Activated CD4-positive, alpha-beta T cell treated with anti-CD3 and anti-CD28 coated beads, Interleukin-2, amount 10 ng/mL, durations not matched to agents 24 days and 14 days (primary cell): ENCODE data around the gene SOCS1. TPM values are rescaled to one million over a fixed set of nuclear protein-coding genes. Genes with fewer than 3 reads are reported as not detected.
"Not testable (repeated sequence)": the region's sequence is repeated elsewhere in the genome, so short reads cannot be mapped to it uniquely, and the experiment has no call there.

Experiments used
- DNase-seq: peaks from one replicate; pipeline ENCODE4 v3.0.0; 2022
- H3K27ac Mint-ChIP-seq: one replicate; pipeline ENCODE4 v1.8.0; 2022; ENCODE audit warnings: mild to moderate bottlenecking, mixed read lengths
- H3K27me3 Mint-ChIP-seq: one replicate; pipeline ENCODE4 v1.8.0; 2022; ENCODE audit warnings: mixed read lengths
- H3K36me3 Mint-ChIP-seq: one replicate; pipeline ENCODE4 v1.8.0; 2022; ENCODE audit warnings: low read depth, mild to moderate bottlenecking, mixed read lengths
- H3K4me1 Mint-ChIP-seq: one replicate; pipeline ENCODE4 v1.8.0; 2021; ENCODE audit warnings: mixed read lengths
- H3K4me3 Mint-ChIP-seq: one replicate; pipeline ENCODE4 v1.8.0; 2022; ENCODE audit warnings: mild to moderate bottlenecking, moderate library complexity, mixed read lengths
- H3K9me3 Mint-ChIP-seq: one replicate; pipeline ENCODE4 v1.8.0; 2021; ENCODE audit warnings: mixed read lengths
- intact Hi-C: fragments of 100-400 bp; cut with micrococcal nuclease; formaldehyde crosslinking; loops from one replicate; pipeline ENCODE4 v1.15.1; 2023
- total RNA-seq: library from RNA; stranded (reverse); gene quantifications from 2 replicates; pipeline ENCODE4 v1.2.3, GENCODE V29; 2022

SOCS1 gene, protein sequence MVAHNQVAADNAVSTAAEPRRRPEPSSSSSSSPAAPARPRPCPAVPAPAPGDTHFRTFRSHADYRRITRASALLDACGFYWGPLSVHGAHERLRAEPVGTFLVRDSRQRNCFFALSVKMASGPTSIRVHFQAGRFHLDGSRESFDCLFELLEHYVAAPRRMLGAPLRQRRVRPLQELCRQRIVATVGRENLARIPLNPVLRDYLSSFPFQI
- 152 and 153 TPM in 2 replicates for total RNA-seq

DNA sequence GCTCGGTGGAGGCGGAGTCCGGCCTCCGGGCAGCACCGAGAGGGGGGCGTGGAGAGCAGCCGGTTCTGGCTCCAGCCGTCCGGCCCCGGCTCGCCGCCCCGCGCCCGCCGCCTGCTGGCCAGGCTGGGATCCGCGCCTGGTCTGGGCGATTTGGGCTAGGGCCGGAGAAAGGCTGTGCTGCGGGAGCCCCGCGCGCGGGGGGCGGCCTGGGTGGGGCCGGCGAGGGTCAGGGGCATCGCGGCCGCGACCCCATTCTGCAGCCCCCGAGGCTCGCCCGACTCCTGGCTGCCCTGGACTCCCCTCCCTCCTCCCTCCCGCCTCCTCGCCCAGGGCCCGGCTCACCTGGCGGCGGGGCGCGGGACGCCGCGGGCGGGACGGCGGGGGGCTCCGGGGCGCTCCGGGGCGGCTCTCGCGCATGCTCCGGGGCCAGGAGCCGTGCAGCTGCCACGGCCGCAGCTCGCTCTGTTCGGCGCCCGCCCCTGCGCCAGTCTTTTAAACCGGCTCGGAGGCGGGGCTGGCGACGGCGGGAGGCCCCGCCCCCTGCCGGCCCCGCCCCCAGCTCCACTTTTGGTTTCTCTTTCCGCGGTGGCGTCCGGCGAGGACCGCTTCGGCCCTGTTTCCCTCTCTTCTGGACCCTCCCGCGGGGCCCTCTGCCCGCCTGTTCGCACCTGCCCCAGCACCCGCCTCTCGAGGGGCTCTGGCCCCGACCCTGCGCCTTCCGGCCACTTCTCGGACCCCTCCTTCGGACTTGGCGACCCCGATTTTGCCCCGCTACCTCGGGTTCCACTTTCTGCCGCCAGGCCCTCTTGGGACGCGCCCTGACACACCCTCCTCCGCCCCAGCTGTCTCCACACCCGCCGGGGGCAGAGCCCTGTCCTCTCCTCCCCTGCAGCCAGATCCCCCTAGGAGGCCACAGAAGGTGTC is at the start of gene SOCS1:
Gene SOCS1 (minus strand): TSS at position 468 of the 924 bp plus-strand sequence. CDS start 726 bp downstream, outside the sequence.
- Mint-ChIP-seq H3K9me3 (no peaks in the 10 kb centered on the region), H3K27ac (peak within 1 kb of the TSS; percentile 97), H3K36me3 (peaks cover 41% of the 10 kb centered on the region), H3K27me3 (no peaks in the 10 kb centered on the region), H3K4me1 (peaks cover 50% of the 10 kb centered on the region), H3K4me3 (peak within 1 kb of the TSS; percentile 99)
- peak; percentile 97 for DNase-seq
- intact Hi-C loops = loop anchor here (1.0 to 10.0 kb wide), 6 partner anchors 99 to 329 kb away; partner anchors contain the start of gene LITAF

DNA sequence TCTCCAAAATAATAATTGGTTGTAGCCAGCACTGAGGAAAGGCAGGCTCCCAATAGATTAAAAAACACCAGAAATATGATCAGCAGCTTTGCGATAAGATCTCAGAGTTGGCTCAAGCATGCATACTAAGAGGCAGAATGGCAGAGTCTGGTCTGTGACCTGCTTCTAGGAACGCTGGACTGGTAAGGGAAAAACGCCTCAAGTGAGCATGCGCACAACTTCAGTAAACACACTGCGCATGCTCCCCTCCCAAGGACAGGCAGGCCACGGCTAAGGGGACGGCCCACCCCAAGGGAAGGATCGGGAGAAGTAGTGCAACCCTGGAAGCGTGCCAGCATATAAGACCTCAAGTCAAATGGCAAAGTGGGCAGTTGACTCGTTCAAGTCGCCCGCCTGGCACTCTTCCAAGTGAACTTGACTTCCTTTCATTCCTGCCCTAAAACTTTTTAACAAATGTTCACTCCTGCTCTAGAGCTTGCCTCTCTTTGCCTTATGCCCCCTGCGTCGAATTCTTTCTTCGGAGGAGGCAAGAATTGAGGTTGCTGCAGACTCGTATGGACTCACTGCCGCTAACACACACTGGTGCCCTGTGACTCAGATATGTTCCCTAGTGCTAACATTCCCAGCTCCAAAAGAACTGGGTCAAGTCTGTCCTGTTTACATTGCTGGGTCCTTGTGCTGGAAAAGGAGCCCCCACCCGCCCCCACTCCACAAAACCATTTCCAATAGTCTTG is 47.6 kb upstream of the SOCS1 start:
- H3K27ac Mint-ChIP-seq = no peak overlapping the region
- H3K4me3 Mint-ChIP-seq = no peak overlapping the region
- H3K4me1 Mint-ChIP-seq = peaks cover 11% of the 10 kb centered on the region
- no peaks in the 10 kb centered on the region for H3K27me3 Mint-ChIP-seq
- H3K36me3 Mint-ChIP-seq = no peaks in the 10 kb centered on the region
- no peaks in the 10 kb centered on the region for H3K9me3 Mint-ChIP-seq
- intact Hi-C loops = no loop called here
- no peak for DNase-seq

DNA sequence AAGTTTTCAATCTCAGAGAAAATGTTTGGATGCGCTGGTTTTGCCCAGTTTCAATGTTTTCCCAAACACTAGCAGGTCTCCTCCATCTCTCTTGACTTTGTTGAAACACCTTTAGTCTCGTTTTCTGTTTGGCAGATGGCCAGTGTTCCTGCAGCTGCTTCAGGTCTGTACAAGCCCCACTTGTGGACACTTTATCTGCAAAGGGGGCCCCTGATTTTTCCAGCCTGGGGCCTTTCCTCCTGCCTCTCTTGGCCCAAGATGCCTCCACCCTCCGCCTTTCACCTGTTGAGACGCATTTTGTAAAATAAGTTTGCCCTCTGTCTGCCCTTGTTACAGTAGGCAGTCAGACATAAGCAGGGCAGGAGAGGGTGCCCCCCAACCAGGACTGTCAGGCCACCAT is 47.0 kb upstream of the SOCS1 start:
- DNase-seq = no peak
- Mint-ChIP-seq H3K27me3 (no peaks in the 10 kb centered on the region), H3K36me3 (no peaks in the 10 kb centered on the region), H3K9me3 (no peaks in the 10 kb centered on the region), H3K4me1 (peaks cover 9% of the 10 kb centered on the region), H3K4me3 (no peak overlapping the region), H3K27ac (no peak overlapping the region)
- intact Hi-C loops = no loop called here

DNA sequence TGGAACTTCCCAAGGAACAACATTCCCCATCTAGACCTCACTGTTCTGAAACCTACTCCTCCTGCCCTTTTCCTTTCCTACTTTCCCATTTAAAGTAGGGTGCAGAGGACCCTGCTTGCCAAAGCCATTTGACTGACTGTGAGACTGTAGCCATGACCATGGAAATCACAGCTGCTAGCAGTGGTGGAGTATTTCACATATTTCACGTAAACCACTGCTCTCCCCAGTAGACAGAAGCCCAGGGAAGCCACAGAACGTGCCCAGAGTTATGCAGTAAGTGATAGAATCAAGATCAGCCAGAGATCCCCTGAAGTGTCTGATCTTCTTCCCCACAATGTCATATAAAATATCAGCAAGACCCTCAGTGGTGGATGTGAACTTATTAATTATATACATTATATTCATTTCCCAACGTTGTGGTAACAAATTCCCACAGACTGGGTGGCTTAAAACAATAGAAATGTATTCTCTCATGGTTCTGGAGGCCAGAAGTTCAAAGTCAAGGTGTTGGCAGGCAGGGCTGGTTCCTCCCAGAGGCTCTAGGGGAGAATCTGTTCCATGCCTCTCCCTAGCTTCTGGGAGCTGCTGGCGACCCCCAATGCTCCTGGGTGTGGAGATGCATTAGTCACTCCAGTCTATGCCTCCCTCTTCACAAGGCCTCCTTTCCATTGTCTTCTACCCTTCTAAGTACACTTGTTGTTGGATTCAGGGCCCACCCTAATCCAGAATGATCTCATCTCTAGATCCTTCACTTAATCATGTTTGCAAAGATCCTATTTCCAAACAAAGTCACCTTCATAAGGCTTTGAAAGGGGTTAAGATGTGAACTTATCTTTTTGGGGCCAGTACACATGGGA is 45.9 kb upstream of the SOCS1 start:
- Mint-ChIP-seq H3K9me3 (no peaks in the 10 kb centered on the region), H3K4me1 (peaks cover 17% of the 10 kb centered on the region), H3K4me3 (no peak overlapping the region), H3K27ac (peak overlapping the region; percentile 32), H3K36me3 (no peaks in the 10 kb centered on the region), H3K27me3 (no peaks in the 10 kb centered on the region)
- intact Hi-C loops = no loop called here
- no peak for DNase-seq

DNA sequence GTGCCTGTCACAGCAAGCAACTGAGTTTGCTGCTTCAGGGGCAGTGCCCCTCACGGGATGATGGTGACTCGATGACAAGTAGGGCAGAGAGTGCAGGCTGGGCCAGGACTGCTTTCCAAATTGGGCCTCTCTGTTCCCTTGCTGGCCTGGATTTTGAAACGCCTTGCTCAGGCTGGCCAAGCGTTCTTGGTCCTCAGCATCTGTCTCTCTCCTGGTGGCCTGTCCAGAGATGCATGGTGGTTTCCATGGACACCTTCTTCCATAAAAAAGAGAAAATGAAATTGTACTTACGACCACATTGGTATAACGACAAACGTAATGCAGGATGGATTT is 44.5 kb upstream of the SOCS1 start:
- H3K27ac Mint-ChIP-seq = no peak overlapping the region
- intact Hi-C loops = no loop called here

DNA sequence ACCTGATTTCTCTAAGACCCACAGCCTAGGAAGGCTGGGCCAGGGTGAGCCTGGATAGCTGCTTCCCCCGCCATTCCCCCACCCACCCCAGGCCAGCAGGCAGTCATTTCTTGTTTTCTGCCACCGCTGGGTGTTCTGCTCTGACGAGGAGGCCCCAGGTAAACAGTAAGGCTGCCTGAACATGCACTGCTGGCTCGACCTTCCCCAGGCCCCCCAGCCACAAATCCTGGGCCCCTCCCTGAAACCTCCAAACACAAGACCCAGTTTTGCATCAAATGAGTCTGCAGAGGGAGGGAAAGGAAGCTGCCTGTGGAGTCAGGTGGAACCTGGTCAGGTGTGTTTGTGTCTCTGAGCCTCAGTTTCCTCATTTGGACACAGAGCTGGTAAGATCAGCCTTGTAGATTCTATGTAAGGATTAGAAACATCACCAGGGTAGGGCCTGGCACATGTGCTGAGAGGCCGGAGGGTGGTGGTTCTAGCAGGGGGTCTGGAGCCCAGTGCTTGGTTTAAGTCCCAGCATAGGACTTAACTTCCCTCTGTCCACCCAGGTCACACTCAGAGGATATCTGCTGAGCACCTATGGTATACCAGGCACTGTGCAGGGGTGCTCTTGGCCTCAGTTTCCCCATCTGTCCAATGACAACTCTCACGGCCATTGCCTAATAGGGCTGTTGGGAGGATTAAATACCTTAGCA is 44.0 kb upstream of the SOCS1 start:
- intact Hi-C loops = loop anchor here (5.0 kb wide), 1 partner anchor 38 kb away; no protein-coding TSS in a partner anchor
- H3K27ac Mint-ChIP-seq = no peak overlapping the region
- no peaks in the 10 kb centered on the region for H3K9me3 Mint-ChIP-seq
- H3K4me1 Mint-ChIP-seq = peaks cover 25% of the 10 kb centered on the region
- no peaks in the 10 kb centered on the region for H3K27me3 Mint-ChIP-seq
- no peaks in the 10 kb centered on the region for H3K36me3 Mint-ChIP-seq
- DNase-seq = no peak
- no peak overlapping the region for H3K4me3 Mint-ChIP-seq

More for the DNA sequence above, 44.5 kb upstream of the SOCS1 start:
- no peak for DNase-seq
- Mint-ChIP-seq H3K36me3 (no peaks in the 10 kb centered on the region), H3K9me3 (no peaks in the 10 kb centered on the region), H3K27me3 (no peaks in the 10 kb centered on the region), H3K4me3 (no peak overlapping the region), H3K4me1 (peaks cover 22% of the 10 kb centered on the region)

DNA sequence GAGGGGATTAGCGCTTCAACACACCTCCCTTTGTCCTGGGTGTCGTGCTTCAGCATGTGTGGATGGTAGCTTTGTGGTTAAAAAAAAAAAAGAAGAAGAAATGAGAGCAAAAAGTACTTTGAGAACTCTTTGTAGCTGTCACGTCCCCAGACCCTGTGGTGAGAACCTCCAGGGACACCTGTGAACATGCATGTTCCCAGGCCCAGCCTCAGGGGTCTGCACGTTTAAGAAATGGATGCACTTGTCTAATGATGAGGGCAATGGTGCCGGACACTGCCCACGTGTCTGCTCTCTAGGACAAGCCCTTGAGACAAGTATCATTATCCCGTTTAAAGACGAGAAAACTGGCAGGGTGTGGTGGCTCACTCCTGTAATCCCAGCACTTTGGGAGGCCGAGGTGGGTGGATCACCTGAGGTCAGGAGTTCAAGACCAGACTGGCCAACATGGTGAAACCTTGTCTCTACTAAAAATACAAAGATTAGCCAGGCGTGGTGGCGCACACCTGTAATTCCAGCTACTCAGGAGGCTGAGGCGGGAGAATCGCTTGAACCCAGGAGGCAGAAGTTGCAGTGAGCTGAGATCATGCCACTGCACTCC is 43.0 kb upstream of the SOCS1 start:
- H3K4me1 Mint-ChIP-seq = peaks cover 28% of the 10 kb centered on the region
- not testable (repeated sequence) for H3K27me3 Mint-ChIP-seq, H3K4me3 Mint-ChIP-seq, H3K9me3 Mint-ChIP-seq, H3K36me3 Mint-ChIP-seq, DNase-seq, H3K27ac Mint-ChIP-seq
- intact Hi-C loops = loop anchor here (5.0 kb wide), 1 partner anchor 37 kb away; no protein-coding TSS in a partner anchor

DNA sequence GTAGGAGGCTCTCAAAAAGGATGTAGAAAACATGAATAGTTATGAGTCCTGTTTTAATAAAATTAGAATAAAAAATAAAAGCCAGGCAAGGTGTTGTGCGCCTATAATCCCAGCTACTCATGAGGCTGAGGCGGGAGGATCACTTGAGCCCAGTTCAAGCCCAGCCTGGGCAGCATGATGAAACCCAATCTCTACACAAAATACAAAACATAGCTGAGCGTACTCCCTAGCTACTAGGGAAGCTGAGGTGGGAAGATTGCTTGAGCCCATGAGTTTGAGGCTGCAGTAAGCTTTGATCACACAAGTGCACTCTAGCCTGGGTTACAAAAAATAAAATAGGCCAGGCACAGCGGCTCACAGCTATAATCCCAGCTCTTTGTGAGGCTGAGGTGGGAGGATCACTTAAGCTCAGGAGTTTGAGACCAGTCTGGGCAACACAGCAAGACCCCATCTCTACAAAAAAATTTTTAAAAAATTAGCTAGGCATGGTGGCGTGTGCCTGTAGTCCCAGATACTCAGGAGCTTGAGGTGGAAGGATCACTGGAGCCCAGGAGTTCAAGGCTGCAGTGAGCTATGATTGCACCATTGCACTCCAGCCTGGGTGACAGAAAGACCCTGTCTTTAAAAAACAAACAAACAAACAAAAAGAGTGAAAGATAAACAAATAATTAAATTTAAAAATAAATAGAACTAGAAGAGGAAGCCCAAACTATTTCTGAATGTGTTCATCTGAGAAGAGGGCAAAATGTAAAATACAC is 42.3 kb upstream of the SOCS1 start:
- Mint-ChIP-seq H3K4me1 (peaks cover 33% of the 10 kb centered on the region), H3K9me3 (no peaks in the 10 kb centered on the region), H3K27ac (no peak overlapping the region), H3K27me3 (peaks cover 2% of the 10 kb centered on the region), H3K4me3 (peak overlapping the region; percentile 63), H3K36me3 (no peaks in the 10 kb centered on the region)
- no peak for DNase-seq
- intact Hi-C loops = loop anchor here (5.0 kb wide), 1 partner anchor 36 kb away; no protein-coding TSS in a partner anchor

DNA sequence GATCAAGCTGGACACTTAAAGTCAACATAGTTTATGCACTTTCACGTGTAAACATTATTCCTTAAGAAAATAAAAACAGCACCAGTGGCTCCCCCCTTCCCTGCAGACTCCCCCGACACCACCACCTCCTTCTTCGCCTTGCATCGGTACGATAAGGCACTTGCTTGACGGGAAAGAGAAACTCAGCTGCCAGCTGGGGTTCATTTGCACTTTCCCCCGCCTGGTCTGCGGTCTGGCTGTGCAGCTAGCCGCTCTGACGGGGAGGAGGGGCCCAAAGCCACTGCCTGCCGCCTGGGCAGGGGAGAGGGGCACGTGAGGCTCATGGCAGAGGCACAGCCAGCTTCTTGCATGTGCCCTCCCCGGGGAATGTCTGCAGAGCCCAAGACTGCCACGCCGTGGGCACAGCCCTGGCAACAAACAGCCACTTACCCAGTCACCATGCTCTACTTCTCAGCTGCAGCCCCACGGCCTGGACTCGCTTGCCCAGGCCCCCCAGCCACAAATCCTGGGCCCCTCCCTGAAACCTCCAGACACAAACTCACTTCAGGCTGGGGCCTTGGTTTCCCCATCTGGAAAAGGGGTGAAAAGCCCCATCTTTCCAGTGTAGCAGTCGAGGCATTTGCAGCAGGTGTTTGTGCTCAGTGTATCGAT is 41.6 kb upstream of the SOCS1 start:
- no peaks in the 10 kb centered on the region for H3K9me3 Mint-ChIP-seq
- peaks cover 2% of the 10 kb centered on the region for H3K27me3 Mint-ChIP-seq
- H3K4me3 Mint-ChIP-seq = peak overlapping the region; percentile 63
- no peaks in the 10 kb centered on the region for H3K36me3 Mint-ChIP-seq
- peaks cover 35% of the 10 kb centered on the region for H3K4me1 Mint-ChIP-seq
- peak; percentile 92 for DNase-seq
- intact Hi-C loops = loop anchor here (5.0 kb wide), 1 partner anchor 35 kb away; no protein-coding TSS in a partner anchor
- peak overlapping the region; percentile 66 for H3K27ac Mint-ChIP-seq

DNA sequence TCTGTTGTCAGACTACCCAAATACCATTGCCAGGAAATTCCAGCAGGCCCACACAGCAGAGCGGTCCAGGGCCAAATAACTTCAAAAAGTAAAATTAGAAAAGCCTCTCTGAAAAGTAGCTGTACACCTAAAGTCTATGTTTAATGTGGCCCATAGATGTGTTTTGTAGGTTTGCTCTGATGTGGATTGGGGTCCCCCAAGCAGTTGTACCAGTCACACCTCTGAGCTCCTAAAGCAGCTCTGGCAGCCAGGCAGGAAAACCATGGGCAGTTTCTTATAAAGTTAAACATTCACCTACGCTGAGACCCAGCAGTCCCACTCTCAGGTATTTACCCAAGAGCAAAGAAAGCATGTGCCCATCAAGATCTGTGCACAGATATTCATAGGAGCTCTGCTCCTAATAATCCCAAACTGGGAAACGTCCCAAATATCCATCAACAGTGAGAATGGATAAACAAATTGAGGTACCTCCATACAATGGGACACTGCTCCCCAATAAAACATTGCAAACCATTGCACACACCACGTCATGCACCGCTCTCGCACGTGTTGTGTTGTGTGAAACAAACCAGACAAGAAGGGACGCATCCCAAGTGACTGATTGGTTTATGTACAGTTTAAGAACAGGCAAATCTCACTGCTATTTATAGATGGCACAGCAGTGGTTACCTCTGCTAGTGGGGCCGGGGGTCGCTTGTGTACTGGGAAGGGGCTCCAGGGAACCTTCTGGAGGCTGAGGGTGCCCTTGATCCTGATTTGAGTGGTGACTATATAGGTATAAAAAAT is 40.9 kb upstream of the SOCS1 start:
- intact Hi-C loops = loop anchor here (5.0 kb wide), 1 partner anchor 35 kb away; no protein-coding TSS in a partner anchor
- no peak for DNase-seq
- peak overlapping the region; percentile 63 for H3K4me3 Mint-ChIP-seq
- no peaks in the 10 kb centered on the region for H3K9me3 Mint-ChIP-seq
- H3K36me3 Mint-ChIP-seq = no peaks in the 10 kb centered on the region
- peak overlapping the region; percentile 66 for H3K27ac Mint-ChIP-seq
- H3K27me3 Mint-ChIP-seq = peaks cover 2% of the 10 kb centered on the region
- H3K4me1 Mint-ChIP-seq = peaks cover 35% of the 10 kb centered on the region

DNA sequence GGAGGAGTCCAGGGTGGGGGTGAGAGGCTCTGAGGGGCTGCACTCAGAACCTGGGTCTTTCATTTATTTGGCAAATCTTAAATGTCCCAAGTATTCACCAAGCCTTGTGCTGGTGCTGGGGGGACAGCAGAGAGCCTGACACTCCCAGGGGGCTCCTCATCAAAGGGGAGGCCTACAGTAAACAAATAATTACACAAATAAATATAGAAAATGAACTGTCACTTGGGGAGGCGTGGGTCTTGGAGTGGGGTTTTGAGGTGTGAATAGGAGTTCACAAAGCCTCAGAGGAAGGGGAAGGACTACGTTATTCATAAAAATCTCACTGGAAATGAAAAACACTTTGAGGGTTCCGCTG is 40.3 kb upstream of the SOCS1 start:
- Mint-ChIP-seq H3K27ac (no peak overlapping the region), H3K4me1 (peaks cover 35% of the 10 kb centered on the region)

More for the DNA sequence above, 40.3 kb upstream of the SOCS1 start:
- no peaks in the 10 kb centered on the region for H3K9me3 Mint-ChIP-seq
- H3K4me3 Mint-ChIP-seq = no peak overlapping the region
- peaks cover 6% of the 10 kb centered on the region for H3K27me3 Mint-ChIP-seq
- intact Hi-C loops = loop anchor here (5.0 kb wide), 1 partner anchor 34 kb away; no protein-coding TSS in a partner anchor
- H3K36me3 Mint-ChIP-seq = no peaks in the 10 kb centered on the region
- no peak for DNase-seq
